MCF 10A (cell line): Measurements from ENCODE around the gene TRIM54. TPM values are rescaled to one million over a fixed set of nuclear protein-coding genes. Genes with fewer than 3 reads are reported as not detected.

Experiments used
- BruUV-seq: library from RNA; stranded (reverse); fragments of 400-500 nt; replicated peaks from 2 replicates; lab custom pipeline; 2021; lab: Mats Ljungman, UMichigan
- CTCF ChIA-PET: fragments of 300-600 bp; sonication (Branson Sonifier 250); formaldehyde crosslinking; extraction: SDS; loops from one replicate; lab custom pipeline; 2021; ENCODE audit warnings: antibody characterized with exemption, inconsistent platforms; lab: Yijun Ruan, JAX
- POLR2A ChIA-PET: fragments of 300-600, 350-650 bp; sonication (Branson Sonifier 250); formaldehyde crosslinking; extraction: SDS; loops from one replicate; lab custom pipeline; 2020; ENCODE audit warnings: antibody characterized with exemption, inconsistent platforms; lab: Yijun Ruan, JAX
- DNase-seq: peaks from one replicate; pipeline ENCODE4 v3.0.0-alpha.2; 2018; ENCODE audit not compliant: unreplicated experiment
- H3K27ac Mint-ChIP-seq: one replicate; pipeline ENCODE4 v1.8.0; 2022; ENCODE audit warnings: mild to moderate bottlenecking, low read depth, mixed read lengths; ENCODE audit not compliant: unreplicated experiment
- H3K27me3 Mint-ChIP-seq: one replicate; pipeline ENCODE4 v1.8.0; 2022; ENCODE audit warnings: mixed read lengths; ENCODE audit not compliant: insufficient read depth, unreplicated experiment
- H3K36me3 Mint-ChIP-seq: one replicate; pipeline ENCODE4 v1.8.0; 2022; ENCODE audit warnings: mild to moderate bottlenecking, moderate library complexity, mixed read lengths; ENCODE audit not compliant: insufficient read depth, unreplicated experiment
- H3K4me1 Mint-ChIP-seq: one replicate; pipeline ENCODE4 v1.8.0; 2022; ENCODE audit warnings: mixed read lengths; ENCODE audit not compliant: insufficient read depth, unreplicated experiment
- H3K4me3 Mint-ChIP-seq: one replicate; pipeline ENCODE4 v1.8.0; 2022; ENCODE audit warnings: mild to moderate bottlenecking, moderate library complexity, mixed read lengths; ENCODE audit not compliant: unreplicated experiment
- H3K9me3 Mint-ChIP-seq: one replicate; pipeline ENCODE4 v1.8.0; 2022; ENCODE audit warnings: mixed read lengths; ENCODE audit not compliant: unreplicated experiment
- intact Hi-C: fragments of 100-400 bp; cut with micrococcal nuclease; formaldehyde crosslinking; loops from 2 replicates; pipeline ENCODE4 v1.14.1; 2022
- total RNA-seq: library from RNA; stranded (reverse); gene quantifications from 2 replicates; pipeline ENCODE4 v1.2.3, GENCODE V29; 2022
- TF ChIP-seq, protein P1 (sequence below): fragments of 200-600 bp; IDR thresholded peaks from one replicate; pipeline ENCODE4 v1.8.0; 2022; ENCODE audit warnings: antibody characterized with exemption, mild to moderate bottlenecking; ENCODE audit not compliant: unreplicated experiment

The TRIM54 gene
- total RNA-seq, 1 experiment from 2014 or later, result not detected

DNA sequence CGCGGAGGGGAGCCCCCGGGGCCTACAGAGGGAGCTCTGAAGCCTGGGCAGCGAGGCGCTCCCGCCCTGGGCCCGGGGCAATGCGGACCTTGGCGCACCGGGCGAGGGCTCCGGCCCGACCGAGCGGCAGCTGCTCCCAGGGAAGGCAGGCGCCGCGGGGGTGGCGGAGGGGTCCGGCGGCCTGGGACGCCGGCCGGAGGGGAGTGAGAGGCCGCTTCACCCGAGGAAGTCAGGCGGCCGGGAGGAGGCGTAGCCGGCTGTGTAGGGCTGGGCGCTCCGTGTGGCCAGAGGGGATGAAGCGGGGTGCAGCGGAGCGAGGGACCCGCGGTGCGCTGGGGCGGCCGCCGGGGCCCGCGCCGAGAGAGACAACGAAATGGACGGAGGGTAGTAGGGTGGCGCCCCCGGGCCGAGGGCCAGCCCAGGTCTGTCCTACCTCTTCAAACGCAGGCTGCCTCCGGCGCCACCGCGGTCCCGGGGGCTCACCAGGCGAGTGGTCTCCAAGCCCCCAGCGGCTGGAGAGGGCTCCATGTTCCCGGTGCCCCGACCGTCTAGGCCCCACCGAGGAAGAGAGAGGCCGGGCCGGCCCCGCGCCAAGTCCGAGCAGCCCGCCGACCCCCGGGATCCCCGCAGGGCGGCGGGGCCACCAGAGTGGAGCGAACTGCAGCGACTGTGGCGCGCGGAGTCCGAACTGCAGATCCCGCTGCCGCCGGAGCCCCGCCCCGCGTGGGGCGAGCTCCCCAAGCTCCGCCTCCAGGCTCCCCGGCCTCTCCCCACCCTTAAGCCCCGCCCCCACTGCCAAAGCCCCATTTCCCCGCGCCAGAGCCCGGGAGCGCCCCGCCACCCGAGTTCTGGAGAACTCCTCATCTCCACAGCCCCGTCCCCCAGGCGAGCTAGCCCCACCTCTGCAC is 19.6 kb upstream of the TRIM54 start, which contains the start of gene SLC30A3:
Gene SLC30A3, minus strand, starts transcription at position 669 of the 908 bp plus-strand sequence. Its CDS starts 141 bp downstream, at position 528.
- H3K27me3 Mint-ChIP-seq, result peaks cover 31% of the 10 kb centered on the region
- POLR2A ChIA-PET, result interaction anchor here (0.6 to 1.5 kb wide), 2 partner anchors 10 to 166 kb away, joined by 3 to 4 read pairs; no protein-coding TSS in a partner anchor
- H3K4me1 Mint-ChIP-seq, result peaks cover 11% of the 10 kb centered on the region
- TF ChIP-seq, protein P1, sequence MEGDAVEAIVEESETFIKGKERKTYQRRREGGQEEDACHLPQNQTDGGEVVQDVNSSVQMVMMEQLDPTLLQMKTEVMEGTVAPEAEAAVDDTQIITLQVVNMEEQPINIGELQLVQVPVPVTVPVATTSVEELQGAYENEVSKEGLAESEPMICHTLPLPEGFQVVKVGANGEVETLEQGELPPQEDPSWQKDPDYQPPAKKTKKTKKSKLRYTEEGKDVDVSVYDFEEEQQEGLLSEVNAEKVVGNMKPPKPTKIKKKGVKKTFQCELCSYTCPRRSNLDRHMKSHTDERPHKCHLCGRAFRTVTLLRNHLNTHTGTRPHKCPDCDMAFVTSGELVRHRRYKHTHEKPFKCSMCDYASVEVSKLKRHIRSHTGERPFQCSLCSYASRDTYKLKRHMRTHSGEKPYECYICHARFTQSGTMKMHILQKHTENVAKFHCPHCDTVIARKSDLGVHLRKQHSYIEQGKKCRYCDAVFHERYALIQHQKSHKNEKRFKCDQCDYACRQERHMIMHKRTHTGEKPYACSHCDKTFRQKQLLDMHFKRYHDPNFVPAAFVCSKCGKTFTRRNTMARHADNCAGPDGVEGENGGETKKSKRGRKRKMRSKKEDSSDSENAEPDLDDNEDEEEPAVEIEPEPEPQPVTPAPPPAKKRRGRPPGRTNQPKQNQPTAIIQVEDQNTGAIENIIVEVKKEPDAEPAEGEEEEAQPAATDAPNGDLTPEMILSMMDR, result no peak
- CTCF ChIA-PET, result interaction anchor here (0.5 to 5.9 kb wide), 3 partner anchors 18 to 20 kb away, joined by 4 to 41 read pairs (median 6); partner anchors contain the start of gene TRIM54
- no peak within 1 kb of the TSS for H3K27ac Mint-ChIP-seq
- no peaks in the 10 kb centered on the region for H3K9me3 Mint-ChIP-seq
- no peak for DNase-seq
- no TSS peak for BruUV-seq
- H3K4me3 Mint-ChIP-seq, result peak within 1 kb of the TSS; percentile 68
- H3K36me3 Mint-ChIP-seq, result no peaks in the 10 kb centered on the region
- intact Hi-C loops, result no loop called here

DNA sequence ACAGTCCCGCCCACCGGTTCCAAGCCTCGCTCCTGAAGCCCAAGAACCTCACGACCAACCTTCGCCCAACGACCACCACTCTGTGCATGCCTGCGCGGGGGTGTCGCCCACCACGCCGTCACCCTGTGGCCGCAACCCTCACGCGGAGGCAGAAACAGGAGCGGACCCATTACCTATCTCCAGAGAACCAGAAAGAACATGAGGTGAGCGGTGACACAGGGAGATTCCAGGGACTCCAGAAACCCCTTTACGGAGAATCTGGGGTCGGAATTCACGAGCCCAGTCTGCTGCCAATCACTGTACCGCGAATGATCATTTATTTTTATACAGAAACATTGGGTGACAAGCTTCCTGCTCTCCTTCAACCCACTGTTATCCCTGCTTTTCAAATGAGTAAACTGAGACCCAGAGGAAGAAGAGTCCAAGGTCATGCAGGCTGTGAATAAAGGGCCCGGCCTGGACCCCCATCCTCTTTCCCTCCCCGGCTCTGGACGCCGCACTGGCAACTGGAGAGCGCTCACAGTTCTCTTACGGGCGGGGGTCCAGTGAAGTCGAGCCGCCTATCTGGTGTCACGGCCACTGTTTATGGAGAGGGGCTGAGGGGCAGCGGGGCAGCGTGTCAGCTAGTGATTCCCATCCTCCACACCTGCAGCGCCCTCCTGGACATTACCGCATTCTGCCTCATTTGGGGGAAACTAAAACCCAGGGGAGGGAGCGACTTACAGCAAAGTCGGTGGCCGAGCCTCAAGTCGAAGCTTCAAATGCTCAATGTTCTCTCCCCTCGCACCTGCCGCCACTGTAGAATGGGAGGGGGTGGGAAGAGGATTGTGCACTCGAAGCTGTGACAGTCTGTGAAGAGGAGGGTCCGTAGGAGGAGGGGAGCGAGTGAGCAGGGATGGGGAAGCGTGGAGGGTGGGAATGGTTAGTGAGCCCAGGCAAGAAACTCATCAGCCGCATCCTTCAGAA is 18.7 kb upstream of the TRIM54 start:
- Mint-ChIP-seq H3K9me3 (no peaks in the 10 kb centered on the region), H3K4me1 (peaks cover 11% of the 10 kb centered on the region), H3K4me3 (peak overlapping the region; percentile 68), H3K27me3 (peaks cover 31% of the 10 kb centered on the region), H3K36me3 (no peaks in the 10 kb centered on the region), H3K27ac (no peak overlapping the region)
- DNase-seq, result no peak
- ChIA-PET POLR2A (interaction anchor here (0.6 to 1.5 kb wide), 2 partner anchors 9 to 167 kb away, joined by 3 to 4 read pairs; no protein-coding TSS in a partner anchor), CTCF (interaction anchor here (0.5 to 5.9 kb wide), 7 partner anchors 17 to 182 kb away, joined by 3 to 41 read pairs (median 6); partner anchors contain the start of gene TRIM54)
- BruUV-seq, result no TSS peak
- TF ChIP-seq, protein P1, result no peak
- intact Hi-C loops, result no loop called here

GRCh38 chr2:27264253-27264752 is 17.9 kb upstream of the TRIM54 start:
- no peak for DNase-seq
- Mint-ChIP-seq H3K27me3 (peaks cover 30% of the 10 kb centered on the region), H3K27ac (no peak overlapping the region), H3K4me1 (peaks cover 11% of the 10 kb centered on the region), H3K36me3 (no peaks in the 10 kb centered on the region), H3K9me3 (no peaks in the 10 kb centered on the region), H3K4me3 (peak overlapping the region; percentile 19)
- no TSS peak for BruUV-seq
- POLR2A ChIA-PET, result interaction anchor here (1.0 to 1.5 kb wide), 2 partner anchors 9 to 48 kb away, joined by 3 to 4 read pairs; partner anchors contain the start of gene CAD
- CTCF ChIA-PET, result interaction anchor here (0.5 to 5.9 kb wide), 7 partner anchors 9 to 183 kb away, joined by 3 to 41 read pairs (median 5); no protein-coding TSS in a partner anchor
- TF ChIP-seq, protein P1, result no peak
- intact Hi-C loops, result no loop called here
